ENCODE results near the gene TPM1.

TPM1 gene

DNA sequence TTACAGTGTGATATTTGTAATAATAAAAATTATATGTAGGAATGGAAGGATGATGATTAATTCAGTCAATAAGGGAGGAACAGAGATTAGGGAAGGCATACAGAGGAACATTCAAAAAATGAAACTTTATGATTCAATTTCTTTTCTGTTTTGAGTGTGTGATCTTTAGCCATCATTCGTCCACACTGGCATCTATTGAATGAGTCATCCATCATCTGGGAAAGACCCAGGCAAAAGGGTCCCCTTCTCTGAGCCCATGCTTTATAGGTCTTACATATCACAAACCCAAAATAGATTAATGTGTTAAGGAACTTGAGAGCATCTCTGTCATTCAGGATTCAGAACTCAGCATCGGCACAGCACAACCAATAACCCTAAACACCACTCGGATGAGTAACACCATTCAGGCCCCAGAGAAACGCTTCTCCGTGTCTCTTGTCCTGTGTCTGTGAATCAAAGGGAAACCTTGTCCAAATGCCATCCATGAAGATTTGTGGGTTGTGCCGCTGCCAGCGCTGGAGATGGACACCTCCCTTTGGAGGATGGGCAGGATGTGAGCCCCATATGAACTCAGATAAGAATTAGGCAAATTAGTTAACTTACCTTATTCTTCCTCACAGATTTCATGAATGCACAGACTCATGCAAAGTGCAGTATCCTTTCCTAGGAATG is 21.7 kb upstream of the TPM1 start:
- no peak overlapping the region for H3K9ac ChIP-seq (ENCODE audit: low read length)
- H3K4me1 ChIP-seq (ENCODE audit: control insufficient read depth, insufficient read depth, low read length) = no peaks in the 10 kb centered on the region
- H3K36me3 ChIP-seq (ENCODE audit: control insufficient read depth, insufficient read depth, low read length) = no peaks in the 10 kb centered on the region
- no peak overlapping the region for H3K27ac ChIP-seq (ENCODE audit: low read depth, low read length)
- no peak overlapping the region for H3K4me3 ChIP-seq (ENCODE audit: low read length)
- no peaks in the 10 kb centered on the region for H3K27me3 ChIP-seq (ENCODE audit: control insufficient read depth, insufficient read depth, low read length)

DNA sequence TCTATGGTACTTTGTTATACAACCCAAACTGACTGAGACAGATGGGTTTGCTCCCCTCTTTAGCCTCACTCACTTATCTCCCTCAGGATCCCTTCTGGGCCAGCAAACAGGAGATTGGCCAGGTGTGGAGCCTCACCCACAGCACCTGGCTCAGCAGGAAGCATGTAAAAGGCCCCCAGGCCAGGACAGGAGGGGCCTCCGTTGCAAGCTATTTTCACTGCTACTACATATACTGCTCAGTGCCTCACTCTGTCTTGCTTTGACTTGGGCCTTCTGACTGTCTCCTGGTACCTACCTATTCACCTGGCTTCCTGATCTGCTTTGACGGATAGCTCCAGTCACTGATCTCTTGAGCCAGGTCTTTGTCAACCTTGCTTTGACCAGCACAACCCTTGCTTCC is 20.4 kb upstream of the TPM1 start:
- H3K4me1 ChIP-seq (ENCODE audit: control insufficient read depth, insufficient read depth, low read length) = no peaks in the 10 kb centered on the region
- H3K4me3 ChIP-seq (ENCODE audit: low read length) = no peak overlapping the region
- H3K36me3 ChIP-seq (ENCODE audit: control insufficient read depth, insufficient read depth, low read length) = no peaks in the 10 kb centered on the region
- no peak overlapping the region for H3K27ac ChIP-seq (ENCODE audit: low read depth, low read length)
- H3K9ac ChIP-seq (ENCODE audit: low read length) = no peak overlapping the region
- no peaks in the 10 kb centered on the region for H3K27me3 ChIP-seq (ENCODE audit: control insufficient read depth, insufficient read depth, low read length)

DNA sequence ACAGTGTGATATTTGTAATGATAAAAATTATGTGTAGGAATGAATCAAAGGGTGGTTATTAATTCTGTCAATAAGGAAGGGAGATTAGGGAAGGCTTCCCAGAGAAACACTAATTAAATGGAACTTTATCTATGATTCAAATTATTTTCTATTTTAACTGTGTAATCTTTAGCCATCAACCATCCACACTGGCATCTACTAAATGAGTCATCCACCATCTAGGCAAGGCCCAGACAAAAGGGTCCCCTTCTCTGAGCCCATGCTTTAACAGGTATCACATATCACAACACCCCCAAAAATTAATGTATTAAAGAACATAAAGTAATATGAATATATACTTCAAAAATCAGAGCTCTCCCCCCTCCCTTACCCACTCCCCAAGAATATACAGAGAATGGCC is 19.9 kb upstream of the TPM1 start:
- Histone ChIP-seq H3K4me3 (ENCODE audit: low read length) (no peak overlapping the region), H3K27ac (ENCODE audit: low read depth, low read length) (no peak overlapping the region), H3K9ac (ENCODE audit: low read length) (no peak overlapping the region)

DNA sequence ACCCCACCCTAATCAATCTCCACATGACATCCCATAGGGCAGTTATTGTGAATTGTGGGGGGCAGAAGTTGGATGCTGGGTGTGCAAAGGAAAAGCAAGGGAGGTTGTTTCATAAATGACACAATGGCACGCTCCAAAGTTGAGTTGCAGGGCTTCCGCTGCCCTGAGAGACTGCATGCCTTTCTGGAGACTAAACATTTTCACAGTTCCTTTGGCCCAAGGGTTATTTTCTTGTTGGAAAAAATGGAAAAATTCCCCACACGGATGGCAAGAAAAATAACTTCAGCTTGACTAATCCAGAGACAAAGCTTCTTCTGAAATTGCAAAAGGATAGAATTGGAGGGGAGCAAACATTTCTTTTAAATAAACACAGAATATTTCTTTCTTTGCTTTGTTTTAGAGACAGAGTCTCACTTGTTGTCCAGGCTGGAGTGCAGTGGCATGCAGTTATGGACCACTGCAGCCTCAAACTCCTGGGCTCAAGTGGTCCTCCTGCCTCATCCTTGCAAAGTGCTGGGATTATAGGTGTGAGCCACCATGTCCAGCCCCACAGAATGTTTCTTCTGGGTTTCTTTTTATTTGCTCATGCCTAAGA is 19.1 kb upstream of the TPM1 start:
- Histone ChIP-seq H3K9ac (ENCODE audit: low read length) (no peak overlapping the region), H3K27ac (ENCODE audit: low read depth, low read length) (no peak overlapping the region)

More for the DNA sequence above, 19.9 kb upstream of the TPM1 start:
- no peaks in the 10 kb centered on the region for H3K36me3 ChIP-seq (ENCODE audit: control insufficient read depth, insufficient read depth, low read length)
- no peaks in the 10 kb centered on the region for H3K4me1 ChIP-seq (ENCODE audit: control insufficient read depth, insufficient read depth, low read length)
- no peaks in the 10 kb centered on the region for H3K27me3 ChIP-seq (ENCODE audit: control insufficient read depth, insufficient read depth, low read length)

DNA sequence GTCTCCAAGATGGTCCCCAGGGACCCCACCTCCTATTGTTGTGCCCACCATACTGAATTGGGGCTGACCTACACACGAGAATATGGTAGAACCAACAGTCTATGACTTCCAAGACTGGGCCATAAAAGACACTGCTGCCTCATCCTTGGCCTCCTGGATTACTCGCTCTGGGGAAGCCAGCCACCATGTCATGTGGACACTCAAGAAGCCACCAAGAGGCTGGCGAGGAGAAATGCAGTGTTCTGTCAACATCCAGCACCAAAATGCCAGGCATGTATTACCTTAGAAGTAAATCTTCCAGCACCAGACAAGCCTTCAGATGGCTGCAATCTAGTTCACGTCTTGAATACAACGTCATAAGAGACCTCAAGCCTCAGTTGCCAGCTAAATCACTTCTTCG is 17.1 kb upstream of the TPM1 start:
- Histone ChIP-seq H3K36me3 (ENCODE audit: control insufficient read depth, insufficient read depth, low read length) (no peaks in the 10 kb centered on the region), H3K9ac (ENCODE audit: low read length) (no peak overlapping the region), H3K27ac (ENCODE audit: low read depth, low read length) (no peak overlapping the region), H3K4me1 (ENCODE audit: control insufficient read depth, insufficient read depth, low read length) (no peaks in the 10 kb centered on the region), H3K4me3 (ENCODE audit: low read length) (no peak overlapping the region), H3K27me3 (ENCODE audit: control insufficient read depth, insufficient read depth, low read length) (no peaks in the 10 kb centered on the region)

More for the DNA sequence above, 19.1 kb upstream of the TPM1 start:
- Histone ChIP-seq H3K4me3 (ENCODE audit: low read length) (no peak overlapping the region), H3K27me3 (ENCODE audit: control insufficient read depth, insufficient read depth, low read length) (no peaks in the 10 kb centered on the region), H3K36me3 (ENCODE audit: control insufficient read depth, insufficient read depth, low read length) (no peaks in the 10 kb centered on the region), H3K4me1 (ENCODE audit: control insufficient read depth, insufficient read depth, low read length) (no peaks in the 10 kb centered on the region)

DNA sequence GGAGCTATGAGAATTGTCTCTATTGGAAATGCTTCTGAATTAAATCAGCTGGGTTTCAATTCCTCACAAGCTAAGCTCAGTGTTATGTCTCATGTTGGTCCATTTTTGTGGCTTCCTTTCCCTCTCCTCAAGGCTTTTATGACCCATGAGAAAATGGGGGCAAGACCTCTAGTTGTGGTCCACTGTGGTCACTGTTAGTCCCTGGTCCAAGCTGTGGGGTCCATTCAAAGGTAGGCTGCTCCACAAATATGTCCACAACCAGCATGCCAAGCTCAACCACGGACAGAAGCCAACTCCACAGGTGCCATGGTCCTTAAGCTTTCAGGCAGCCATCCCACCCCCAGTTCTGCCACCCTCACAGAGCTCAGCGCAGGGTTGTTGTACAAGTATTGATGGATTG is 14.9 kb upstream of the TPM1 start:
- Histone ChIP-seq H3K27me3 (ENCODE audit: control insufficient read depth, insufficient read depth, low read length) (no peaks in the 10 kb centered on the region), H3K4me1 (ENCODE audit: control insufficient read depth, insufficient read depth, low read length) (no peaks in the 10 kb centered on the region), H3K9ac (ENCODE audit: low read length) (no peak overlapping the region), H3K27ac (ENCODE audit: low read depth, low read length) (no peak overlapping the region), H3K36me3 (ENCODE audit: control insufficient read depth, insufficient read depth, low read length) (no peaks in the 10 kb centered on the region), H3K4me3 (ENCODE audit: low read length) (no peak overlapping the region)

DNA sequence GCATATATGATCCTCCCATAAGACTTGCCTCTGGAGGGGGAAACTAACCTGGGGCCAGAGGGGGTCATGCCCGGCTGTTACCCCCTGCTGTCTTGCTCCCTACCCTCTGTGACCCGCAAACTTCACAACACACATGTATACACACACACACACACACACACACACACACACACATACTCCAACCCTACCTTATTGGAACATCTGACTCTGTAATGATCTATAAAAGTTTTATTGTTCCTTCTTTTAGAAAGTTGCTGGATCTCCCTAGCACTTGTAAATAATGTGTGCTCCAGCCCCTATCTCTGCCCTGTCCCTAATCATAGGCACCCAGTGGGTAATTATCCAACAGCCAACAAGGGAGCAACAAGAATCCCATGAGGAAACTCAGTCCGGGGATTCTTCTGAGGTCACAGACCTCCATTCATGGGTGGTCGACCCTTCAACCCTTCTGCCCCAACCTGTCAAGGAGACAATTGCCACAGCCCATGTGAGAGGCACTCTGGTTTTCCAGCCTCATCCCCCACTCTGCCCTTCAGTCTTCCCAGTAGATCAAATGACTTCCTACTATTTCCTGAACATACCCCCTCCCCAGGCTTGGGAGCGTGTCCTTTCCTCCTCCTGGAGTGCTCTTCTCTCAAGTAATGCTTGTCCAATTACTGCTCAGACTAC is 14.0 kb upstream of the TPM1 start:
- Histone ChIP-seq H3K4me1 (ENCODE audit: control insufficient read depth, insufficient read depth, low read length) (no peaks in the 10 kb centered on the region), H3K9ac (ENCODE audit: low read length) (no peak overlapping the region), H3K27me3 (ENCODE audit: control insufficient read depth, insufficient read depth, low read length) (no peaks in the 10 kb centered on the region), H3K27ac (ENCODE audit: low read depth, low read length) (no peak overlapping the region), H3K36me3 (ENCODE audit: control insufficient read depth, insufficient read depth, low read length) (no peaks in the 10 kb centered on the region), H3K4me3 (ENCODE audit: low read length) (no peak overlapping the region)

DNA sequence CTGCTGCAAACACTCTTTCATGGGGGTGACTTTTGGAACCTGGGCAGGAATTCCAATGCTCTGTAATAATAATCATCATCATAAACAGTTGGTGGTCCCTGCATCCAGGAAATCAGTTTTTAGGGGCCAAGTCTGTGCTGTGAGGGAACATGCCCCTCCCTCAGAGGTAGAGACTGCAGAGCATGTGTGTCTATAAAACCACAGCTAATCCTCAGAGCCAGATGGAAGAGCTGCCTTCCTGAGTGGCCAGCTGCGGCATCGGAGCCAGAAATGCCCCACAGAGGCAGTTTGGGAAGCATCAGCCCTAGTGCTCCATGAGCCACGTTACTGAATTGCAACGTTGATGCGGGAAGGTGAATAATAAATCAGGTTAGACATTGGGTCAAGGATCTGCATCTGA is 12.9 kb upstream of the TPM1 start:
- no peak overlapping the region for H3K27ac ChIP-seq (ENCODE audit: low read depth, low read length)

DNA sequence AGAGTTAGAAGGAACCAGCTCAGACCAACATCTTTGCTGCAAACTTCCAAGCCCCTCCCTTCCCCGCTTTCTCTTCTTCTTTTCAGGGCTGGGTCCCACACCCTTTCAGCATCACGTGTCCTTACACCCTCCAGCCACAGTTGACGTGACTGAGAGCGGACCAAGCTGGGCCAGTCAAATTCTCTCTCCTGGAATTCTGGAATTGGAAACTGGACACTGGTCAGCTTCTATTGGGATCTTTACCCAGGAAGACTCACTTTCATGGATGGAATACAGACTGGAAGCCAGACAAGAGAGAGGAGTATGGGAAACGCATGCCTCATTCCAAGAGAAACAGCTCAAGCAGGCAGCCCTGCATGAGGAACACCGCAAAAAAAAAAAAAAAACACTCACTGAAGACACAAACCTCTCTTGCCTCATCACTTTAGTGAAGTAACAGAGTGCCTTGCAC is 12.4 kb upstream of the TPM1 start:
- Histone ChIP-seq H3K4me3 (ENCODE audit: low read length) (no peak overlapping the region), H3K36me3 (ENCODE audit: control insufficient read depth, insufficient read depth, low read length) (no peaks in the 10 kb centered on the region), H3K9ac (ENCODE audit: low read length) (no peak overlapping the region), H3K27me3 (ENCODE audit: control insufficient read depth, insufficient read depth, low read length) (no peaks in the 10 kb centered on the region), H3K27ac (ENCODE audit: low read depth, low read length) (no peak overlapping the region), H3K4me1 (ENCODE audit: control insufficient read depth, insufficient read depth, low read length) (no peaks in the 10 kb centered on the region)

More for the DNA sequence above, 12.9 kb upstream of the TPM1 start:
- H3K27me3 ChIP-seq (ENCODE audit: control insufficient read depth, insufficient read depth, low read length) = no peaks in the 10 kb centered on the region
- no peaks in the 10 kb centered on the region for H3K4me1 ChIP-seq (ENCODE audit: control insufficient read depth, insufficient read depth, low read length)
- H3K4me3 ChIP-seq (ENCODE audit: low read length) = no peak overlapping the region
- no peak overlapping the region for H3K9ac ChIP-seq (ENCODE audit: low read length)
- H3K36me3 ChIP-seq (ENCODE audit: control insufficient read depth, insufficient read depth, low read length) = no peaks in the 10 kb centered on the region

DNA sequence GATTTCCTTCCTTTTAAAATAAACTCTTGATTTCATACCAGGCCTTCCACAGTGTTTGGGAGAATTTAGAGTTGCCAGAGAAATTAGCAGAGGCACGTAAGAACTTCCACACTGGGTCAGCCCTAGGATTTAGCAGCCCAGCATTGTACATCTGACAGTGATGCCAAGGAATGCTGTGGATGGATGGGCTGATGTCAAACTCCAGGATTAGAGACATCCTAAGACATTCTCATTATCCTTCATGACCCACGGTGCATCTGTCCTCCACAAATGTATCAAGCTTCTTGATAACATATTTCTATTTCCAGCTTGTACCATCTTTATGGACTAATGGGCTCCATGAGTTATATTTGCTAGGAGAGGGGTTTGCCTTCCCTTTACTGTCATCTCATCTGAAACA is 8.0 kb upstream of the TPM1 start:
- H3K9ac ChIP-seq (ENCODE audit: low read length) = no peak overlapping the region
- no peaks in the 10 kb centered on the region for H3K4me1 ChIP-seq (ENCODE audit: control insufficient read depth, insufficient read depth, low read length)
- H3K4me3 ChIP-seq (ENCODE audit: low read length) = no peak overlapping the region
- H3K27ac ChIP-seq (ENCODE audit: low read depth, low read length) = no peak overlapping the region
- H3K27me3 ChIP-seq (ENCODE audit: control insufficient read depth, insufficient read depth, low read length) = no peaks in the 10 kb centered on the region
- H3K36me3 ChIP-seq (ENCODE audit: control insufficient read depth, insufficient read depth, low read length) = no peaks in the 10 kb centered on the region

DNA sequence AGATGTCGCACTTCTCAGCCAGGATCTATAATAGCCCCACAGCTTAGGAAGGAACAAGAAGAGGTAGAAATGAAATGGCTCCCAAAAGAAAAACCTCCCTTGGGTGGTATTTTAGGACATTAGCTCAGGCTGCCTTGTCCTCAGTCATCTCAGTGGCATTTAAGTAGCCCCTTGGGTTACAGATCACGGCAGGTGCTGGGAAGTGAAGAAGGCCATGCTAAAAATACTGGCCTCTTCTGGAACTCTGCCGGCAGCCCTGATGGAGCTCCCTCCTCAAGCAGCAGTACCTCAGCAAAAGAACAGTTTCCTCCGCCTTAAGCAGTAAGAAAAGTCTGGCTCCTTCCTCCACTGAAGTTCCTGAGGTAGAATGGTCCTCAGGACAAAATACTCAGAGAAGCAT is 7.3 kb upstream of the TPM1 start:
- H3K27me3 ChIP-seq (ENCODE audit: control insufficient read depth, insufficient read depth, low read length) = no peaks in the 10 kb centered on the region
- no peaks in the 10 kb centered on the region for H3K36me3 ChIP-seq (ENCODE audit: control insufficient read depth, insufficient read depth, low read length)
- no peaks in the 10 kb centered on the region for H3K4me1 ChIP-seq (ENCODE audit: control insufficient read depth, insufficient read depth, low read length)
- H3K9ac ChIP-seq (ENCODE audit: low read length) = no peak overlapping the region
- H3K27ac ChIP-seq (ENCODE audit: low read depth, low read length) = no peak overlapping the region
- H3K4me3 ChIP-seq (ENCODE audit: low read length) = no peak overlapping the region

DNA sequence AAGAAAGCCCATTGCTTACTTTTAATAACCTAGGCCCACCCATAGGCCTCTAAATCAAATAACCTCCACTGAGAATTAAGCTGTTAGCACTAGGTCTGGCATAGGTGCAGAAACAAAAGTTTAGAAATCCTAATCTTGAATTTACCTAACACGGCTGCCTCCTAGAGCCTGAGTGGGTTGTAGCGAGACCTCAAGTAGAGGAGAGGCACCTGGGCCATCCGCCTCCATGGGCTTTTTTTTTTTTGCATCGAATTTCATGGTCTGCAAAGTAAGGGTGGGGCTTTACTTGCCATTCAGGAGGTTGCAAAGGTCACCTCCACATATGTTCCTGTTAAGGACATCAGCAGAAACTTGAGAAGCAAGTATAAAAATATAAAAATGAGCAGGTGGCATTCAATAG is 6.6 kb upstream of the TPM1 start:
- Histone ChIP-seq H3K36me3 (ENCODE audit: control insufficient read depth, insufficient read depth, low read length) (no peaks in the 10 kb centered on the region), H3K9ac (ENCODE audit: low read length) (no peak overlapping the region), H3K27ac (ENCODE audit: low read depth, low read length) (no peak overlapping the region), H3K4me3 (ENCODE audit: low read length) (no peak overlapping the region), H3K27me3 (ENCODE audit: control insufficient read depth, insufficient read depth, low read length) (peaks cover 2% of the 10 kb centered on the region), H3K4me1 (ENCODE audit: control insufficient read depth, insufficient read depth, low read length) (peaks cover 4% of the 10 kb centered on the region)
